HG03432 (cell line): Measurements from ENCODE around the gene FAXC.
A peak's percentile ranks its signal among the peaks of the same experiment; 100 is the strongest.

Experiments used
- ATAC-seq: cut with Tn5 transposase; IDR thresholded peaks from one replicate; pipeline ENCODE4 v1.9.1; 2021; ENCODE audit warnings: mild to moderate bottlenecking, moderate library complexity; ENCODE audit not compliant: unreplicated experiment

The FAXC gene

GRCh38 chr6:99349171-99350141, at the start of gene FAXC:
TSS of gene FAXC (minus strand) at chr6:99349674. CDS start at chr6:99349372, 302 bp downstream.
- ATAC-seq = peak; percentile 64

- ATAC-seq = no peak
Measured at GRCh38 chr6:99397287-99397686, 47.8 kb upstream of the FAXC start.

GRCh38 chr6:99393698-99394531, 44.4 kb upstream of the FAXC start, which contains the start of gene COQ3:
TSS of gene COQ3 (minus strand) at chr6:99394195. CDS start at chr6:99394179, 16 bp downstream.
- ATAC-seq = peak; percentile 87

DNA sequence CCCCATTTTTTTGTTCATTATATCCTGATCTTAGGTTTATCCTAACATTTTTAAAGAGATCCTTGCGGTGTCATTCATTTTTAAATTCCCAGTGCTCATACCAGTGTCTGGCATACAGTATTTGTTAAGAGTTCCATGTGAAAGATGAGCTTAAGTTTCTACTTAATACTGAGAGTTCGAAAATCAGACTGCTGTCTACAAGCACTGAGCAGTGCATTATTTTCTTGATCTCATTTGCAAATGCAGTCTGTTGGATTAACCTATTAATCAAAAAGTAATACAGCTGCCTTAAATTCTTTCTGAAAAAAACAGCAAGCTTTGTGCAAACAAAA, 43.9 kb upstream of the FAXC start:
- ATAC-seq = peak; percentile 27

DNA sequence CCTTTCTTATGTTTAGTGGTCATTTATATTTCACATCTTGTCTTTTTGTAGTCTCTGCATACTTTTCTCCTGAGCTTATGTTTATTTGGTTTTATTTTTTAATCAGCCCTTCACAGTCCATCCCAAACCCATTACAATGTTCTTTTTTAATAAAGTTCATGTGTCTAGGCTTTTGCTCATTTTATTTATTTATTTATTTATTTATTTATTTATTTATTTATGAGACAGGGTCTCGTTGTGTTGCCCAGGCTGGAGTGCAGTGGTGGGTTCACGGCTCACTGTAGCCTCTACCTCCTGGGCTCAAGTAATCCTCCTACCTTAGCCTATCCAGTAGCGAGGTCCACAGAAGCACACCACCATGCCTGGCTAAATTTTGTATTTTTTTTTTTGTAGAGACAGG, 41.4 kb upstream of the FAXC start:
- no peak for ATAC-seq

GRCh38 chr6:99384507-99384906, 35.0 kb upstream of the FAXC start:
- no peak for ATAC-seq

GRCh38 chr6:99378636-99379035, 29.2 kb upstream of the FAXC start:
- no peak for ATAC-seq

GRCh38 chr6:99369533-99369932, 20.1 kb upstream of the FAXC start:
- ATAC-seq = no peak

DNA sequence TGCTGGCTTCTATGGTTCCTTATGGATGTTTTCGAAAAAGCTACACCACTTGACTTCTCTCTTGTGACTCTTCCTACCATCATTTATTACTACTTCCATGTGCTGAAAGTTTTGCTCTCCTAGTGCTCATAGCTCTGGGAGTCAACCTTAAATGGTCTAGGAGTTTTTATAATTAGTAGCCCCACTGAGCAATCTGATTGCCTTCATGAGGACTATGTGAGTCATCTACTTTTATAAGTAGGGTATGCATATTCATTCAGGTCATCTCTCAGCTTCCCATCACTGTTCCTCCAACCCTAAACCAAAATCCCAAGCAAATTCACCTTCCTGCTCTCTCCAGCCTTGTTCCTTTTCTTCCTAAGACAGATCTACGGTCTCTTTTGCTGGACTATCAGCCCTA, 17.4 kb upstream of the FAXC start:
- no peak for ATAC-seq

- peak; percentile 95 for ATAC-seq
Measured at GRCh38 chr6:99364026-99364425, 14.6 kb upstream of the FAXC start.

DNA sequence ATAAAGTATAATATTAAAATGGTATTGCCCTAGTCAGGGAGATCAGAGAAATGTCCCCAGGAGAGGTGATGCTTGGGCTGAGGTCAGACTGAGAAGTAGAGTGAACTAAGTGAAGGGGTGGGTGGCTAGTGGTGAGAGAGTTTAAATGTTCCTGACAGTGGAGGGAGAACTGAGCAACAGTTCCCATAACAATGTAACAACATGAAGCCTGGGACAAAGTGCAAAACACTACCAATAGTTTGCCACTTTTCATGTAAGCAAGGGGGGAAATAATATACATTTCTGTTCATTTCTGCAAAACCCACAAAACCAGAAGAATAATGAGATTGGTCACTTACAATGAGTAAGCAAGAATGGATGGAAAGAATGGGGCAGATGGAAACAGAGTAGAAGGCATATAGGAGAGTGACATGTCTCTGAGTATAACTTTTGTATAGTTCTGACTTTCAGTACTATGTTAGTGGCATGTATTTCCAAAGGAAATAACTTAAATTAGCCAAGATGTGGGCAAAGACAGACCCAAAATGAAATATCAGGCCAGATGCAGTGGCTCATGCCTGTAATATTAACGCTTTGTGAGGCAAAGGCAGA, 13.3 kb upstream of the FAXC start:
- ATAC-seq = no peak

DNA sequence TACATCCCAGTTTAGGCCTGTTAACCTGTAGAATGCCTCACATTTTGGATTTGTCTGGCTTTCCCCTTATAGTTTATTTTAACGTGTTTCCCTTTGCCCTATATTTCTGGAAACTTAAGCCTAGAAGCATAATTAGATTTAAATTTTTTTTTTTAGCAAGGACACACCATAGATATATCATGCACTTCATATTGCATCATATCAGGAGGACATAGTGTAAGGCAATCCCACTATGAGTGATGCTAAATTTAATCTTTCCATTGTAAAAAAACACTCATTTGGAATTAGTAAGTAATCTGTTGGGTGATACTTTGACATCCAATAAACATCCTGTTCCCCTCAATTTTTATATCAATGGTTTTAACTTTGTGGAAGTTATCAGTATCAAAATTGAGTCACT, 10.3 kb upstream of the FAXC start:
- no peak for ATAC-seq

- no peak for ATAC-seq
Measured at GRCh38 chr6:99356641-99357040, 7.2 kb upstream of the FAXC start.

- no peak for ATAC-seq
Measured at GRCh38 chr6:99354983-99355382, 5.5 kb upstream of the FAXC start.

DNA sequence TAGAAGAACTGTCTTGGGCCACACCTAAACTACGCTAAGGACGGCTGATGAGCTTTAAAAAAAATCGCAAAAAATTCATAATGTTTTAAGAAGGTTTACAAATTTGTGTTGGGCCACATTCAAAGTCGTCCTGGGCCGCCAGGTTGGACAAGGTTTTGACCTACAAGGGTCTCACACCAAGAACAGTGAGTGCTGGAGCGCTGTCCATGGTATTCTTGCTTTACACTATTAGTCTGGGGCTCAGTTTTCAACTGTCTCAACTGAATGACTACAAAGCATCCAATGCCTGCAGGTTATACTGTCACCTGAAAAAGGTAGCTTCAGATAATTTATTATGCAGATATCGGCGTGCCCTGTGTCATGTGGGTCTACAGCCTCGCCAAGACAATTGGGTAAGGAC, 3.7 kb upstream of the FAXC start:
- no peak for ATAC-seq

- ATAC-seq = no peak
Measured at GRCh38 chr6:99350573-99350972, 1.1 kb upstream of the FAXC start.

- ATAC-seq = no peak
Measured at GRCh38 chr6:99348288-99349170, 945 bp downstream of the FAXC start.

DNA sequence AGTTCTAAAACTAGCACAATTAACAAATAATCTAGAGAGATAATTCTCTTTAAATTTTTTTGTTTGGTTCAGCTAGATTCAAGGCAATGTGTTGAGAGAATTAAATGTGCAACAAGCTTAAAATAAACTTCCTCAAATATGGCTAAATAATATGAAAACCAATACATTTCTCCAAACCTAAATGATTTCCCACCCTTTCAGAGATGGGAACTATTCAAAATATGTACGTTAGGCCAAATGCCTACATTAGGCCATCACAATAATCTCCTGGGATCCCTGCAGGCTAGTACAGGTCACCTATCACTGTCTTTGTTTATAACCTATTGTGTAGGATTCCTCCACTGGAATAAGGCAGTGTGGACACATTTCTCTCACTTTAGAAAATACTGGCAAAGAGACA, 1.7 kb downstream of the FAXC start:
- no peak for ATAC-seq

DNA sequence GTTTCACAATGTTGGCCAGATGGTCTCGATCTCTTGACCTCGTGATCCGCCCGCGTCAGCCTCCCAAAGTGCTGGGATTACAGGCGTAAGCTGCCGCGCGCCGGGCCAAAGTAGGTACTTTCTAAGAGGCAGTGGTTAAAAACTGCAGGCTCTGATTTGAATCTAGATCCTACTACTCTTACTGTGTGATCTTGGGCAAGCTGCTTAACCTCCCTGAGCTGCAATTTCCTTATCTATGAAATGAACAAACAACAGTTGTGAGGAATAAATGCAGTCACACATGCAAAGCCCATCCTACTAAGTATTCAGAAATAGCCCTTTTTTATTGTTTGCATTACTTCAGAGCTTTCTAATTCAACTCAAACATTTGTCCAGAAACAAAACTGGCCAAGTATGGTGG, 2.9 kb downstream of the FAXC start:
- no peak for ATAC-seq

GRCh38 chr6:99345164-99345563, 4.3 kb downstream of the FAXC start:
- ATAC-seq = no peak
